ENCODE results near the gene MTG1.

DNA sequence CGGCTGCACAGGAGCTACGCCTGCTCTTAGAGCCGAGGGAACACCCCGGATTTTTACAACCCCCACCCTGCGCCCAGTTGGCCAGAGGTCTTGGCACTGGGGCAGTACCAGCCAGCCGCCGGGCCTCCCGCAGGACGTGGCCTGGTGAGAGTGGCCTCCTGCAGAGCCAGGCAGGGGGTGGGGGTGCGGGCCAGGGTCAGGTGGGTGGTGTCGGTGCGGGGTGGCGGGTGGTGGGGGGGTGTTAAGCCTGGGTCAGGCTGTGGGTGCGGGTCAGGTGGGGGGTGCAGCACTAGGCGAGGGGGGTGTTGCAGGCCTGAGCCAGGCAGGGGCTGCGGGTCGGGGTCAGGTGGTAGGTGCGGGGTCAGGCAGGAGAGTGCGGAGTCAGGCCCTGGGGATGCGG is 21.4 kb upstream of the MTG1 start:
- TF ChIP-seq POLR2A (IDR thresholded peaks at IDR 0.05) (no peak), EP300 (IDR thresholded peaks at IDR 0.05) (no peak)
- TF ChIP-seq, protein P1, sequence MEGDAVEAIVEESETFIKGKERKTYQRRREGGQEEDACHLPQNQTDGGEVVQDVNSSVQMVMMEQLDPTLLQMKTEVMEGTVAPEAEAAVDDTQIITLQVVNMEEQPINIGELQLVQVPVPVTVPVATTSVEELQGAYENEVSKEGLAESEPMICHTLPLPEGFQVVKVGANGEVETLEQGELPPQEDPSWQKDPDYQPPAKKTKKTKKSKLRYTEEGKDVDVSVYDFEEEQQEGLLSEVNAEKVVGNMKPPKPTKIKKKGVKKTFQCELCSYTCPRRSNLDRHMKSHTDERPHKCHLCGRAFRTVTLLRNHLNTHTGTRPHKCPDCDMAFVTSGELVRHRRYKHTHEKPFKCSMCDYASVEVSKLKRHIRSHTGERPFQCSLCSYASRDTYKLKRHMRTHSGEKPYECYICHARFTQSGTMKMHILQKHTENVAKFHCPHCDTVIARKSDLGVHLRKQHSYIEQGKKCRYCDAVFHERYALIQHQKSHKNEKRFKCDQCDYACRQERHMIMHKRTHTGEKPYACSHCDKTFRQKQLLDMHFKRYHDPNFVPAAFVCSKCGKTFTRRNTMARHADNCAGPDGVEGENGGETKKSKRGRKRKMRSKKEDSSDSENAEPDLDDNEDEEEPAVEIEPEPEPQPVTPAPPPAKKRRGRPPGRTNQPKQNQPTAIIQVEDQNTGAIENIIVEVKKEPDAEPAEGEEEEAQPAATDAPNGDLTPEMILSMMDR (IDR thresholded peaks at IDR 0.05) = no peak
